GM23248 (cell line): ENCODE results near the gene CDC42. TPM values are rescaled to one million over a fixed set of nuclear protein-coding genes. Genes with fewer than 3 reads are reported as not detected.

ENCODE experiments used
- DNase-seq: peaks from one replicate; pipeline ENCODE4 v3.0.0-alpha.2; 2015
- H2AFZ ChIP-seq: fragments of 200-600 bp; sonication (generic); 2 replicates; pipeline ENCODE4 v1.6.1; 2016; ENCODE audit warnings: antibody characterized with exemption
- H3F3A ChIP-seq: fragments of 200-600 bp; sonication (generic); 2 replicates; pipeline ENCODE4 v1.6.1; 2016; ENCODE audit warnings: mild to moderate bottlenecking, antibody characterized with exemption, mixed run types; ENCODE audit not compliant: insufficient read depth
- H3K27ac ChIP-seq: fragments of 200-600 bp; sonication (generic); 2 replicates; pipeline ENCODE4 v1.5.1; 2016; ENCODE audit warnings: mild to moderate bottlenecking
- H3K27me3 ChIP-seq: fragments of 200-600 bp; sonication (generic); replicated peaks from 2 replicates; pipeline ENCODE4 v1.6.1; 2016; ENCODE audit warnings: mild to moderate bottlenecking; ENCODE audit not compliant: insufficient read depth
- H3K36me3 ChIP-seq: fragments of 200-600 bp; sonication (generic); 2 replicates; pipeline ENCODE4 v1.6.1; 2016; ENCODE audit warnings: low read depth, mild to moderate bottlenecking
- H3K4me1 ChIP-seq: fragments of 200-600 bp; sonication (generic); 2 replicates; pipeline ENCODE4 v1.6.1; 2016; ENCODE audit warnings: mild to moderate bottlenecking; ENCODE audit not compliant: insufficient read depth
- H3K4me2 ChIP-seq: fragments of 200-600 bp; sonication (generic); one replicate; pipeline ENCODE4 v1.6.1; 2016; ENCODE audit warnings: mild to moderate bottlenecking; ENCODE audit not compliant: unreplicated experiment
- H3K4me3 ChIP-seq: fragments of 200-600 bp; sonication (generic); 2 replicates; pipeline ENCODE4 v1.5.1; 2016; ENCODE audit warnings: mild to moderate bottlenecking
- H3K79me2 ChIP-seq: fragments of 200-600 bp; sonication (generic); 2 replicates; pipeline ENCODE4 v1.6.1; 2016; ENCODE audit warnings: mild to moderate bottlenecking; ENCODE audit not compliant: insufficient read depth
- H3K9ac ChIP-seq: fragments of 200-600 bp; sonication (generic); 2 replicates; pipeline ENCODE4 v1.6.1; 2016; ENCODE audit warnings: mild to moderate bottlenecking
- H3K9me2 ChIP-seq: fragments of 200-600 bp; sonication (generic); 2 replicates; pipeline ENCODE4 v1.6.1; 2016; ENCODE audit warnings: mixed run types, mild to moderate bottlenecking, moderate library complexity; ENCODE audit not compliant: insufficient read depth
- H3K9me3 ChIP-seq: fragments of 200-600 bp; sonication (generic); one replicate; pipeline ENCODE4 v1.6.1; 2017; ENCODE audit warnings: low read depth
- H4K20me1 ChIP-seq: fragments of 200-600 bp; sonication (generic); 2 replicates; pipeline ENCODE4 v1.6.0; 2016; ENCODE audit not compliant: insufficient read depth
- EZH2 ChIP-seq: fragments of 200-600 bp; sonication (generic); IDR thresholded peaks from 2 replicates; pipeline ENCODE4 v1.6.1; 2018; ENCODE audit warnings: antibody characterized with exemption, mild to moderate bottlenecking; ENCODE audit not compliant: insufficient read depth, poor library complexity, severe bottlenecking
- EZH2phosphoT487 ChIP-seq: fragments of 200-600 bp; sonication (generic); IDR thresholded peaks from 2 replicates; pipeline ENCODE4 v1.6.1; 2018; ENCODE audit warnings: antibody characterized with exemption, moderate library complexity, mild to moderate bottlenecking, low read depth; ENCODE audit not compliant: insufficient read depth
- WGBS, 2 experiments: methylation state at CpG; one replicate each; pipeline ENCODE4 v1.1.6; 2015 to 2017; ENCODE audit warnings: low lambda C conversion rate in 2 of 2, low coverage in 1 of 2; ENCODE audit errors: missing lambda C conversion rate in 2 of 2; 5-methylcytosine and 5-hydroxymethylcytosine counted together
- in situ Hi-C: fragments of 300-500 bp; cut with MboI; formaldehyde crosslinking; loops from 2 replicates; pipeline ENCODE4 v1.15.0; 2020
- polyA plus RNA-seq: library from polyadenylated mRNA; unstranded; fragments of >200 nt; fragmentation: Nextera tagmentation; extraction: Ambion mirVana; gene quantifications from 2 replicates; pipeline ENCODE4 v1.2.1, GENCODE V29; 2016
- total RNA-seq: library from RNA; depleted of rRNA; stranded (reverse); fragments of >200 nt; shearing (Covaris generic); gene quantifications from 2 replicates; pipeline ENCODE4 v1.2.3, GENCODE V29; 2014

Gene CDC42
- total and polyA plus RNA-seq, 2 experiments from 2014 or later: 159 to 420 TPM

DNA sequence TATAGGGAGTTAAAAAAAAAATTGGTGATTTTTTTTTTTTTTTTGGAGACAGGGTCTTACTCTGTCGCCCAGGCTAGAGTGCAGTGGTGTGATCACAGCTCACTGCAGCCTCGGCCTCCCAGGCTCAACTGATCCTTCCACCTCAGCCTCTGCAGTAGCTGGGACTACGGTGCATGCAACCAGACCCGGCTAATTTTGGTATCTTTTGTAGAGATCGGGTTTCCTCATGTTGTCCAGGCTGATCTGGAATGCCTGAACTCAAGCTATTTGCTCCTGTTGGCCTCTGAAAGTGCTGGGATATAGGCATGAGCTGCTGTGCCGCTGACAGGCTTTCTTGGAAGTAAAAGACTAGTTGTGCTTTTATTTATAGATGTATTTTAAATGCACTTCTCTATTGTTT lies 3.0 kb downstream of the CDC42 start:
- H3K36me3 ChIP-seq: peaks cover 3% of the 10 kb centered on the region; the same call in 1 of the 2 replicates
- H3K4me2 ChIP-seq: peak overlapping the region; percentile 64
- H3K9me3 ChIP-seq: no peaks in the 10 kb centered on the region
- peaks cover 43% of the 10 kb centered on the region for H3F3A ChIP-seq
- no peak overlapping the region for H3K9ac ChIP-seq
- no peaks in the 10 kb centered on the region for H3K27me3 ChIP-seq
- H2AFZ ChIP-seq: no peak overlapping the region
- peaks cover 21% of the 10 kb centered on the region for H3K4me1 ChIP-seq
- H3K4me3 ChIP-seq: peak overlapping the region; percentile 51
- H4K20me1 ChIP-seq: peaks cover 62% of the 10 kb centered on the region
- DNase-seq: peak; percentile 28
- 55 to 58% methylated on average over 6 of the region's 6 CpGs for WGBS, 2 experiments
- in situ Hi-C loops: no loop called here
- TF ChIP-seq EZH2phosphoT487 (no peak), EZH2 (no peak)
- peak overlapping the region; percentile 15 for H3K27ac ChIP-seq
- peaks cover 75% of the 10 kb centered on the region for H3K79me2 ChIP-seq
- no peaks in the 10 kb centered on the region for H3K9me2 ChIP-seq

DNA sequence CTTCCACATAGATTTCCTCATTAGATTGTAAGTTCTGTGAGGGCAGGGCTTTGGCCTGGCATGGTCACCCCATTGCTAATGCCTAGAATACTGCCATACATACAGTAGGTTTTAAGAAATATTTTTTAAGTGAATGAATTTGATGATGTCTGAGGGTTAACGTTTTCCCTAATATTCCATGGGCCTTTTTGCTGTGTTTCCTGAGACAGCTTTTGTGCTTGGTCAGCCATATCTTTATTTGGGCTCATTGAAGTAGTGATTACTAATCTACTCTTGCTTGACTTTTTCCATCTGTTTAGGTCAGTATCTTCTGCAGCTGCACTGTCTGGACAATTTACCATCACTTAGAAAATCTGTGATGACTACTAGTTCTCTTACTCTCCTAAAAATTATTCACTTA lies 3.5 kb downstream of the CDC42 start:
- Histone ChIP-seq H3K36me3 (peaks cover 3% of the 10 kb centered on the region; the same call in 1 of the 2 replicates), H3K79me2 (peaks cover 81% of the 10 kb centered on the region), H3K9ac (no peak overlapping the region; the same call in 1 of the 2 replicates), H3K27ac (peak overlapping the region; percentile 15), H3K4me3 (peak overlapping the region; percentile 51), H3K4me2 (peak overlapping the region; percentile 64), H3K4me1 (peaks cover 21% of the 10 kb centered on the region), H3K9me2 (no peaks in the 10 kb centered on the region), H4K20me1 (peaks cover 66% of the 10 kb centered on the region), H3F3A (peaks cover 43% of the 10 kb centered on the region), H2AFZ (no peak overlapping the region), H3K27me3 (no peaks in the 10 kb centered on the region), H3K9me3 (no peaks in the 10 kb centered on the region)
- WGBS, 2 experiments: 46 to 67% methylated on average over 1 of the region's 1 CpG
- in situ Hi-C loops: no loop called here
- TF ChIP-seq EZH2phosphoT487: no peak
- no peak for TF ChIP-seq EZH2
- peak; percentile 55 for DNase-seq

DNA sequence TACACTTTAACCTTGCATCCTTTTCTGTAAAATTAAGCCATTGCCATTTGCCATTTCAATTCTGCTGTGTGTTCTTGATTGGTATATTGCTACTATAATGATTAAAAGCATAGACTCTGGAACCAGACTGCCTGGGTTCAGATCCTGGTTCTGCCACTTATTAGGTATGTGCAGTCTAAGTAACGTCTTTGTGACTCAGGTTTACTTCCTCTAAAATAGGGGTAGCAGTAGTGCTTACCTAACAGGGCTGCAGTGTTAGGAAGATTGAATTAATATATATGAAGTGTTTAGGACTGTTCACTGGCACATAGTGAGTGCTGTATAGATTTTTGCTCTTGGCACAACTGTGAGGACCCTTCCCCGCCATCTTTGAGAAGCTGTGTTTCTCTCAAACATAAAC lies 4.4 kb downstream of the CDC42 start:
- in situ Hi-C loops: no loop called here
- peak overlapping the region; percentile 16; the same call in 1 of the 2 replicates for H3K9ac ChIP-seq
- H3K79me2 ChIP-seq: peaks cover 90% of the 10 kb centered on the region
- H3K9me2 ChIP-seq: no peaks in the 10 kb centered on the region
- 62 to 70% methylated on average over 2 of the region's 2 CpGs for WGBS, 2 experiments
- no peaks in the 10 kb centered on the region for H3K9me3 ChIP-seq
- H3F3A ChIP-seq: peaks cover 43% of the 10 kb centered on the region
- peak overlapping the region; percentile 51; the same call in 1 of the 2 replicates for H3K4me3 ChIP-seq
- peaks cover 71% of the 10 kb centered on the region for H4K20me1 ChIP-seq
- H3K4me2 ChIP-seq: peak overlapping the region; percentile 48
- H3K4me1 ChIP-seq: peaks cover 24% of the 10 kb centered on the region
- H2AFZ ChIP-seq: no peak overlapping the region
- H3K36me3 ChIP-seq: peaks cover 3% of the 10 kb centered on the region; the same call in 1 of the 2 replicates
- peak overlapping the region; percentile 15 for H3K27ac ChIP-seq
- TF ChIP-seq EZH2phosphoT487 (no peak), EZH2 (no peak)
- H3K27me3 ChIP-seq: no peaks in the 10 kb centered on the region
- peak; percentile 31 for DNase-seq

DNA sequence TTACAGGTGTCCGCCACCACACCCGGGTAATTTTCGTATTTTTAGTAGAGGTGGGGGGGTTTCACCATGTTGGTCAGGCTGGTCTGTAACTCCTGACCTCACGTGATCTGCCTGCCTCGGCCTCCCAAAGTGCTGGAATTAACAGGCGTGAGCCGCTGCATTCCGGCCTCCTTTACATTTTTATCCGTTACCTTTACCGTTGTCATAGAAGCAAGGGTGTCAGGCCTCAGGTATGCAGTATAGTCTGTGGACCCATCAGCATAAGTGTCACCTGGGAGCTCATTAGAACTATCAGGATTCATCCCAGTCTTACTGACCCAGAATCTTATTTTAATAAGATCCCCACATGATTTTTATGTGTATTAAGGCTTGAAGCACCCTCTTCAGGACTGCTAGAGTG lies 5.4 kb downstream of the CDC42 start:
- in situ Hi-C loops: no loop called here
- Histone ChIP-seq H3K9me2 (no peaks in the 10 kb centered on the region), H4K20me1 (peaks cover 79% of the 10 kb centered on the region)

More for the DNA sequence above, 5.4 kb downstream of the CDC42 start:
- peaks cover 96% of the 10 kb centered on the region for H3K79me2 ChIP-seq
- WGBS, 2 experiments: 93 to 94% methylated on average over 10 of the region's 10 CpGs
- no peak overlapping the region for H3K4me2 ChIP-seq
- peaks cover 32% of the 10 kb centered on the region for H3K4me1 ChIP-seq
- H3K27me3 ChIP-seq: no peaks in the 10 kb centered on the region
- TF ChIP-seq EZH2 (no peak), EZH2phosphoT487 (no peak)
- H3K4me3 ChIP-seq: no peak overlapping the region
- H3K9ac ChIP-seq: no peak overlapping the region
- DNase-seq: no peak
- no peak overlapping the region for H2AFZ ChIP-seq
- H3K9me3 ChIP-seq: no peaks in the 10 kb centered on the region
- peaks cover 3% of the 10 kb centered on the region; the same call in 1 of the 2 replicates for H3K36me3 ChIP-seq
- H3F3A ChIP-seq: peaks cover 48% of the 10 kb centered on the region
- H3K27ac ChIP-seq: 0 out of 2 replicates have a peak overlapping the region, but pooled peaks have one; percentile 0
